H9 (cell line): ENCODE results near the gene SGCE. TPM values are rescaled to one million over a fixed set of nuclear protein-coding genes. Genes with fewer than 3 reads are reported as not detected.
A peak's percentile ranks its signal among the peaks of the same experiment; 100 is the strongest.

Source experiments
- DNase-seq: peaks from one replicate; pipeline ENCODE4 v3.0.0-alpha.2; 2017
- H2AFZ ChIP-seq: one replicate; pipeline ENCODE4 v1.6.1; 2013; ENCODE audit warnings: mild to moderate bottlenecking, low read length, control low read depth, moderate library complexity
- H2AK5ac ChIP-seq: 2 replicates; pipeline ENCODE4 v1.6.1; 2013; ENCODE audit warnings: low read length, control low read depth, mixed read lengths; ENCODE audit not compliant: insufficient read length
- H2BK120ac ChIP-seq: one replicate; pipeline ENCODE4 v1.6.1; 2013; ENCODE audit warnings: low read depth, mild to moderate bottlenecking, low read length, control low read depth, inconsistent platforms; ENCODE audit not compliant: poor library complexity, severe bottlenecking
- H2BK12ac ChIP-seq: 2 replicates; pipeline ENCODE4 v1.6.1; 2013; ENCODE audit warnings: low read length, control low read depth, mixed read lengths, low read depth; ENCODE audit not compliant: insufficient read length
- H2BK15ac ChIP-seq: 2 replicates; pipeline ENCODE4 v1.6.1; 2013; ENCODE audit warnings: low read depth, low read length, control low read depth
- H2BK20ac ChIP-seq: one replicate; pipeline ENCODE4 v1.6.1; 2013; ENCODE audit warnings: low read depth, mild to moderate bottlenecking, low read length, control low read depth, inconsistent platforms; ENCODE audit not compliant: poor library complexity, severe bottlenecking
- H2BK5ac ChIP-seq: 2 replicates; pipeline ENCODE4 v1.6.1; 2013; ENCODE audit warnings: low read length, control low read depth, mixed read lengths; ENCODE audit not compliant: insufficient read length
- H3K14ac ChIP-seq: 2 replicates; pipeline ENCODE4 v1.6.1; 2013; ENCODE audit warnings: low read length, control low read depth; ENCODE audit not compliant: insufficient read depth
- H3K18ac ChIP-seq: 2 replicates; pipeline ENCODE4 v1.6.1; 2013; ENCODE audit warnings: low read depth, mild to moderate bottlenecking, mixed read lengths, low read length, control low read depth; ENCODE audit not compliant: insufficient read length
- H3K23ac ChIP-seq: 2 replicates; pipeline ENCODE4 v1.6.1; 2013; ENCODE audit warnings: low read length, control low read depth, mixed read lengths, low read depth; ENCODE audit not compliant: insufficient read length
- H3K23me2 ChIP-seq: 2 replicates; pipeline ENCODE4 v1.6.1; 2013; ENCODE audit warnings: low read depth, mild to moderate bottlenecking, mixed read lengths, low read length, control low read depth; ENCODE audit not compliant: insufficient read length, poor library complexity, severe bottlenecking
- H3K27ac ChIP-seq: 2 replicates; pipeline ENCODE4 v1.5.1; 2013; ENCODE audit warnings: low read length, control low read depth, mixed read lengths, low read depth; ENCODE audit not compliant: insufficient read length
- H3K27me3 ChIP-seq: 2 replicates; pipeline ENCODE4 v1.6.1; 2013; ENCODE audit warnings: low read length, control low read depth, inconsistent platforms; ENCODE audit not compliant: insufficient read depth
- H3K4ac ChIP-seq: 2 replicates; pipeline ENCODE4 v1.6.1; 2013; ENCODE audit warnings: low read depth, mild to moderate bottlenecking, control low read depth, inconsistent platforms, low read length, moderate library complexity
- H3K4me1 ChIP-seq: 2 replicates; pipeline ENCODE4 v1.6.1; 2013; ENCODE audit warnings: low read length, control low read depth, inconsistent platforms; ENCODE audit not compliant: insufficient read depth
- H3K4me2 ChIP-seq: 2 replicates; pipeline ENCODE4 v1.6.1; 2013; ENCODE audit warnings: low read length, control low read depth, mixed read lengths; ENCODE audit not compliant: insufficient read length, insufficient read depth
- H3K56ac ChIP-seq: 2 replicates; pipeline ENCODE4 v1.6.1; 2013; ENCODE audit warnings: low read depth, mild to moderate bottlenecking, mixed read lengths, low read length, control low read depth; ENCODE audit not compliant: insufficient read length
- H3K79me1 ChIP-seq: 2 replicates; pipeline ENCODE4 v1.6.1; 2013; ENCODE audit warnings: low read depth, mild to moderate bottlenecking, moderate library complexity, low read length, control low read depth, inconsistent platforms; ENCODE audit not compliant: insufficient read depth, poor library complexity, severe bottlenecking
- H3K79me2 ChIP-seq: 2 replicates; pipeline ENCODE4 v1.6.1; 2013; ENCODE audit warnings: low read length, control low read depth, inconsistent platforms; ENCODE audit not compliant: insufficient read depth
- H3K9ac ChIP-seq: 2 replicates; pipeline ENCODE4 v1.6.1; 2013; ENCODE audit warnings: low read length, control low read depth, mixed read lengths; ENCODE audit not compliant: insufficient read length; ENCODE audit errors: extremely low read depth
- H3K9me3 ChIP-seq: one replicate; pipeline ENCODE4 v1.6.1; 2013; ENCODE audit warnings: low read depth, low read length, inconsistent platforms; ENCODE audit not compliant: control insufficient read depth
- H3T11ph ChIP-seq: one replicate; pipeline ENCODE4 v1.6.1; 2013; ENCODE audit warnings: mild to moderate bottlenecking, low read length, control low read depth, inconsistent platforms
- H4K20me1 ChIP-seq: one replicate; pipeline ENCODE4 v1.6.1; 2013; ENCODE audit not compliant: control insufficient read depth, insufficient read length, insufficient read depth
- H4K5ac ChIP-seq: 2 replicates; pipeline ENCODE4 v1.6.1; 2013; ENCODE audit warnings: low read depth, mild to moderate bottlenecking, mixed read lengths, low read length, control low read depth; ENCODE audit not compliant: insufficient read length
- H4K8ac ChIP-seq: replicated peaks from 2 replicates; pipeline ENCODE4 v1.6.1; 2013; ENCODE audit warnings: low read length, control low read depth, mixed read lengths, low read depth; ENCODE audit not compliant: insufficient read length
- H4K91ac ChIP-seq: 2 replicates; pipeline ENCODE4 v1.6.1; 2013; ENCODE audit warnings: low read depth, mild to moderate bottlenecking, moderate library complexity, mixed read lengths, low read length, control low read depth; ENCODE audit not compliant: insufficient read length
- H3K27ac Mint-ChIP-seq, 3 experiments: 2 replicates in 2 of 3; 3 replicates in 1 of 3; pipeline ENCODE4 v1.8.0; 2020 to 2021; ENCODE audit warnings: mixed read lengths in 3 of 3, mild to moderate bottlenecking in 1 of 3, moderate library complexity in 1 of 3
- H3K27me3 Mint-ChIP-seq: 2 replicates; pipeline ENCODE4 v1.8.0; 2021; ENCODE audit warnings: low read depth, mild to moderate bottlenecking, moderate library complexity, mixed read lengths
- H3K36me3 Mint-ChIP-seq, 3 experiments: 2 replicates in 2 of 3; 3 replicates in 1 of 3; pipeline ENCODE4 v1.8.0; 2020 to 2021; ENCODE audit warnings: low read depth in 3 of 3, mixed read lengths in 3 of 3; ENCODE audit not compliant: insufficient read depth in 1 of 3
- H3K4me1 Mint-ChIP-seq, 2 experiments: 2 replicates each; pipeline ENCODE4 v1.8.0; 2020; ENCODE audit warnings: mixed read lengths in 2 of 2
- H3K4me3 Mint-ChIP-seq, 2 experiments: 2 replicates in 1 of 2; 3 replicates in 1 of 2; pipeline ENCODE4 v1.8.0; 2020 to 2021; ENCODE audit warnings: mild to moderate bottlenecking in 2 of 2, mixed read lengths in 2 of 2, moderate library complexity in 1 of 2
- H3K9me3 Mint-ChIP-seq, 2 experiments: 2 replicates in 1 of 2; 3 replicates in 1 of 2; pipeline ENCODE4 v1.8.0; 2020; ENCODE audit warnings: mild to moderate bottlenecking in 2 of 2, mixed read lengths in 2 of 2, moderate library complexity in 1 of 2
- WGBS: extraction: QIAGEN DNeasy Blood & Tissue Kit; methylation state at CpG from one replicate; pipeline ENCODE4 v1.1.7; 2013; ENCODE audit warnings: missing lambda C conversion rate, low lambda C conversion rate, mixed read lengths; ENCODE audit not compliant: insufficient read length; ENCODE audit errors: extremely low coverage; 5-methylcytosine and 5-hydroxymethylcytosine counted together
- total RNA-seq: library from RNA; stranded (reverse); gene quantifications from 2 replicates; pipeline ENCODE4 v1.2.1, GENCODE V29; 2021
- TF ChIP-seq, protein P1 (sequence below): fragments of 200-600 bp; sonication (generic); conservative IDR thresholded peaks from 3 replicates; pipeline ENCODE4 v1.8.0; 2021; ENCODE audit warnings: antibody characterized with exemption, mild to moderate bottlenecking

SGCE gene
- total RNA-seq, 1 experiment from 2014 or later, result 30.5 TPM

DNA sequence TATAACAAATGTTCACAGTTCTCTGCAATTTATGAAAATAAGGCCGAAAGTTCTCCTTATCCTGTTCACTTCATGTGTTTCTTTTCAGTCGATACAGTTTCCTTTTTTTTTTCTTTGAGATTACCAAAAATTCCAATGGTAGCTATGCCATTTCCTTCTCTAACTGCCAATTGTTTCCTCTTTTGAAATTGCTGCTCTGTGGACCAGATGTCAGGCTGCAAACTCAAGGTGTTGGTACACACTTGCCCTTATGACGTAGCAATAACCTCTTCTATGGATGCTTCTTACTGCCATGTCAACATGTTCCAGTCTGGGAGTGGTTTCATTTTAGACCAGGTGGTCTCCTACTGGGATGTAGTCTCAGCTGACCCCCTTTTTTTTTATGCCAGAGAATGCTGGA, 93.4 kb downstream of the SGCE start:
- no CpG with 5 or more reads among the region's 3 CpGs for WGBS
- Mint-ChIP-seq H3K4me3 (no peak overlapping the region), H3K4me1 (no peaks in the 10 kb centered on the region), H3K36me3 (peaks cover 0 to 5% (median 0%) of the 10 kb centered on the region in 3 experiments; a peak in 2 of 7 replicates), H3K27ac (peak overlapping the region in 1 of 3 experiments; percentile 49; a peak in 2 of 7 replicates), H3K9me3 (no peaks in the 10 kb centered on the region), H3K27me3 (no peaks in the 10 kb centered on the region)
- Histone ChIP-seq H2BK5ac (no peak overlapping the region), H3K27ac (no peak overlapping the region), H2BK120ac (no peak overlapping the region), H4K20me1 (no peaks in the 10 kb centered on the region), H3K9ac (no peak overlapping the region), H3K27me3 (no peaks in the 10 kb centered on the region), H3K14ac (no peak overlapping the region), H3K23me2 (no peaks in the 10 kb centered on the region), H3K9me3 (no peaks in the 10 kb centered on the region), H3K4me1 (no peaks in the 10 kb centered on the region), H3T11ph (no peak overlapping the region), H3K4me2 (no peak overlapping the region), H3K79me2 (no peaks in the 10 kb centered on the region), H2BK12ac (no peak overlapping the region), H3K56ac (no peak overlapping the region), H2AK5ac (no peak overlapping the region), H3K79me1 (no peaks in the 10 kb centered on the region), H2BK15ac (no peak overlapping the region), H4K91ac (no peak overlapping the region), H4K8ac (no peak overlapping the region), H4K5ac (no peak overlapping the region), H3K4ac (no peak overlapping the region), H2AFZ (no peak overlapping the region), H2BK20ac (no peak overlapping the region), H3K23ac (no peak overlapping the region), H3K18ac (no peak overlapping the region)
- TF ChIP-seq, protein P1, sequence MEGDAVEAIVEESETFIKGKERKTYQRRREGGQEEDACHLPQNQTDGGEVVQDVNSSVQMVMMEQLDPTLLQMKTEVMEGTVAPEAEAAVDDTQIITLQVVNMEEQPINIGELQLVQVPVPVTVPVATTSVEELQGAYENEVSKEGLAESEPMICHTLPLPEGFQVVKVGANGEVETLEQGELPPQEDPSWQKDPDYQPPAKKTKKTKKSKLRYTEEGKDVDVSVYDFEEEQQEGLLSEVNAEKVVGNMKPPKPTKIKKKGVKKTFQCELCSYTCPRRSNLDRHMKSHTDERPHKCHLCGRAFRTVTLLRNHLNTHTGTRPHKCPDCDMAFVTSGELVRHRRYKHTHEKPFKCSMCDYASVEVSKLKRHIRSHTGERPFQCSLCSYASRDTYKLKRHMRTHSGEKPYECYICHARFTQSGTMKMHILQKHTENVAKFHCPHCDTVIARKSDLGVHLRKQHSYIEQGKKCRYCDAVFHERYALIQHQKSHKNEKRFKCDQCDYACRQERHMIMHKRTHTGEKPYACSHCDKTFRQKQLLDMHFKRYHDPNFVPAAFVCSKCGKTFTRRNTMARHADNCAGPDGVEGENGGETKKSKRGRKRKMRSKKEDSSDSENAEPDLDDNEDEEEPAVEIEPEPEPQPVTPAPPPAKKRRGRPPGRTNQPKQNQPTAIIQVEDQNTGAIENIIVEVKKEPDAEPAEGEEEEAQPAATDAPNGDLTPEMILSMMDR, result no peak
- DNase-seq, result no peak
